H9 (cell line): Measurements from ENCODE around the gene DCAF4L1. TPM values are rescaled to one million over a fixed set of nuclear protein-coding genes. Genes with fewer than 3 reads are reported as not detected.

ENCODE experiments used
- DNase-seq: peaks from one replicate; pipeline ENCODE4 v3.0.0-alpha.2; 2017
- H2AFZ ChIP-seq: one replicate; pipeline ENCODE4 v1.6.1; 2013; ENCODE audit warnings: mild to moderate bottlenecking, low read length, control low read depth, moderate library complexity
- H2AK5ac ChIP-seq: 2 replicates; pipeline ENCODE4 v1.6.1; 2013; ENCODE audit warnings: low read length, control low read depth, mixed read lengths; ENCODE audit not compliant: insufficient read length
- H2BK120ac ChIP-seq: one replicate; pipeline ENCODE4 v1.6.1; 2013; ENCODE audit warnings: low read depth, mild to moderate bottlenecking, low read length, control low read depth, inconsistent platforms; ENCODE audit not compliant: poor library complexity, severe bottlenecking
- H2BK12ac ChIP-seq: 2 replicates; pipeline ENCODE4 v1.6.1; 2013; ENCODE audit warnings: low read length, control low read depth, mixed read lengths, low read depth; ENCODE audit not compliant: insufficient read length
- H2BK15ac ChIP-seq: 2 replicates; pipeline ENCODE4 v1.6.1; 2013; ENCODE audit warnings: low read depth, low read length, control low read depth
- H2BK20ac ChIP-seq: one replicate; pipeline ENCODE4 v1.6.1; 2013; ENCODE audit warnings: low read depth, mild to moderate bottlenecking, low read length, control low read depth, inconsistent platforms; ENCODE audit not compliant: poor library complexity, severe bottlenecking
- H2BK5ac ChIP-seq: 2 replicates; pipeline ENCODE4 v1.6.1; 2013; ENCODE audit warnings: low read length, control low read depth, mixed read lengths; ENCODE audit not compliant: insufficient read length
- H3K14ac ChIP-seq: 2 replicates; pipeline ENCODE4 v1.6.1; 2013; ENCODE audit warnings: low read length, control low read depth; ENCODE audit not compliant: insufficient read depth
- H3K18ac ChIP-seq: 2 replicates; pipeline ENCODE4 v1.6.1; 2013; ENCODE audit warnings: low read depth, mild to moderate bottlenecking, mixed read lengths, low read length, control low read depth; ENCODE audit not compliant: insufficient read length
- H3K23ac ChIP-seq: 2 replicates; pipeline ENCODE4 v1.6.1; 2013; ENCODE audit warnings: low read length, control low read depth, mixed read lengths, low read depth; ENCODE audit not compliant: insufficient read length
- H3K23me2 ChIP-seq: 2 replicates; pipeline ENCODE4 v1.6.1; 2013; ENCODE audit warnings: low read depth, mild to moderate bottlenecking, mixed read lengths, low read length, control low read depth; ENCODE audit not compliant: insufficient read length, poor library complexity, severe bottlenecking
- H3K27ac ChIP-seq: 2 replicates; pipeline ENCODE4 v1.5.1; 2013; ENCODE audit warnings: low read length, control low read depth, mixed read lengths, low read depth; ENCODE audit not compliant: insufficient read length
- H3K27me3 ChIP-seq: 2 replicates; pipeline ENCODE4 v1.6.1; 2013; ENCODE audit warnings: low read length, control low read depth, inconsistent platforms; ENCODE audit not compliant: insufficient read depth
- H3K4ac ChIP-seq: 2 replicates; pipeline ENCODE4 v1.6.1; 2013; ENCODE audit warnings: low read depth, mild to moderate bottlenecking, control low read depth, inconsistent platforms, low read length, moderate library complexity
- H3K4me1 ChIP-seq: 2 replicates; pipeline ENCODE4 v1.6.1; 2013; ENCODE audit warnings: low read length, control low read depth, inconsistent platforms; ENCODE audit not compliant: insufficient read depth
- H3K4me2 ChIP-seq: 2 replicates; pipeline ENCODE4 v1.6.1; 2013; ENCODE audit warnings: low read length, control low read depth, mixed read lengths; ENCODE audit not compliant: insufficient read length, insufficient read depth
- H3K56ac ChIP-seq: 2 replicates; pipeline ENCODE4 v1.6.1; 2013; ENCODE audit warnings: low read depth, mild to moderate bottlenecking, mixed read lengths, low read length, control low read depth; ENCODE audit not compliant: insufficient read length
- H3K79me1 ChIP-seq: 2 replicates; pipeline ENCODE4 v1.6.1; 2013; ENCODE audit warnings: low read depth, mild to moderate bottlenecking, moderate library complexity, low read length, control low read depth, inconsistent platforms; ENCODE audit not compliant: insufficient read depth, poor library complexity, severe bottlenecking
- H3K79me2 ChIP-seq: 2 replicates; pipeline ENCODE4 v1.6.1; 2013; ENCODE audit warnings: low read length, control low read depth, inconsistent platforms; ENCODE audit not compliant: insufficient read depth
- H3K9ac ChIP-seq: 2 replicates; pipeline ENCODE4 v1.6.1; 2013; ENCODE audit warnings: low read length, control low read depth, mixed read lengths; ENCODE audit not compliant: insufficient read length; ENCODE audit errors: extremely low read depth
- H3K9me3 ChIP-seq: one replicate; pipeline ENCODE4 v1.6.1; 2013; ENCODE audit warnings: low read depth, low read length, inconsistent platforms; ENCODE audit not compliant: control insufficient read depth
- H3T11ph ChIP-seq: one replicate; pipeline ENCODE4 v1.6.1; 2013; ENCODE audit warnings: mild to moderate bottlenecking, low read length, control low read depth, inconsistent platforms
- H4K20me1 ChIP-seq: one replicate; pipeline ENCODE4 v1.6.1; 2013; ENCODE audit not compliant: control insufficient read depth, insufficient read length, insufficient read depth
- H4K5ac ChIP-seq: 2 replicates; pipeline ENCODE4 v1.6.1; 2013; ENCODE audit warnings: low read depth, mild to moderate bottlenecking, mixed read lengths, low read length, control low read depth; ENCODE audit not compliant: insufficient read length
- H4K8ac ChIP-seq: replicated peaks from 2 replicates; pipeline ENCODE4 v1.6.1; 2013; ENCODE audit warnings: low read length, control low read depth, mixed read lengths, low read depth; ENCODE audit not compliant: insufficient read length
- H4K91ac ChIP-seq: 2 replicates; pipeline ENCODE4 v1.6.1; 2013; ENCODE audit warnings: low read depth, mild to moderate bottlenecking, moderate library complexity, mixed read lengths, low read length, control low read depth; ENCODE audit not compliant: insufficient read length
- H3K27ac Mint-ChIP-seq, 3 experiments: 2 replicates in 2 of 3; 3 replicates in 1 of 3; pipeline ENCODE4 v1.8.0; 2020 to 2021; ENCODE audit warnings: mixed read lengths in 3 of 3, mild to moderate bottlenecking in 1 of 3, moderate library complexity in 1 of 3
- H3K27me3 Mint-ChIP-seq: 2 replicates; pipeline ENCODE4 v1.8.0; 2021; ENCODE audit warnings: low read depth, mild to moderate bottlenecking, moderate library complexity, mixed read lengths
- H3K36me3 Mint-ChIP-seq, 3 experiments: 2 replicates in 2 of 3; 3 replicates in 1 of 3; pipeline ENCODE4 v1.8.0; 2020 to 2021; ENCODE audit warnings: low read depth in 3 of 3, mixed read lengths in 3 of 3; ENCODE audit not compliant: insufficient read depth in 1 of 3
- H3K4me1 Mint-ChIP-seq, 2 experiments: 2 replicates each; pipeline ENCODE4 v1.8.0; 2020; ENCODE audit warnings: mixed read lengths in 2 of 2
- H3K4me3 Mint-ChIP-seq, 2 experiments: 2 replicates in 1 of 2; 3 replicates in 1 of 2; pipeline ENCODE4 v1.8.0; 2020 to 2021; ENCODE audit warnings: mild to moderate bottlenecking in 2 of 2, mixed read lengths in 2 of 2, moderate library complexity in 1 of 2
- H3K9me3 Mint-ChIP-seq, 2 experiments: 2 replicates in 1 of 2; 3 replicates in 1 of 2; pipeline ENCODE4 v1.8.0; 2020; ENCODE audit warnings: mild to moderate bottlenecking in 2 of 2, mixed read lengths in 2 of 2, moderate library complexity in 1 of 2
- WGBS: extraction: QIAGEN DNeasy Blood & Tissue Kit; methylation state at CpG from one replicate; pipeline ENCODE4 v1.1.7; 2013; ENCODE audit warnings: missing lambda C conversion rate, low lambda C conversion rate, mixed read lengths; ENCODE audit not compliant: insufficient read length; ENCODE audit errors: extremely low coverage; 5-methylcytosine and 5-hydroxymethylcytosine counted together
- total RNA-seq: library from RNA; stranded (reverse); gene quantifications from 2 replicates; pipeline ENCODE4 v1.2.1, GENCODE V29; 2021
- TF ChIP-seq, protein P1 (sequence below): fragments of 200-600 bp; sonication (generic); conservative IDR thresholded peaks from 3 replicates; pipeline ENCODE4 v1.8.0; 2021; ENCODE audit warnings: antibody characterized with exemption, mild to moderate bottlenecking

DCAF4L1 gene
- total RNA-seq, 1 experiment from 2014 or later, result 0.07 TPM

DNA sequence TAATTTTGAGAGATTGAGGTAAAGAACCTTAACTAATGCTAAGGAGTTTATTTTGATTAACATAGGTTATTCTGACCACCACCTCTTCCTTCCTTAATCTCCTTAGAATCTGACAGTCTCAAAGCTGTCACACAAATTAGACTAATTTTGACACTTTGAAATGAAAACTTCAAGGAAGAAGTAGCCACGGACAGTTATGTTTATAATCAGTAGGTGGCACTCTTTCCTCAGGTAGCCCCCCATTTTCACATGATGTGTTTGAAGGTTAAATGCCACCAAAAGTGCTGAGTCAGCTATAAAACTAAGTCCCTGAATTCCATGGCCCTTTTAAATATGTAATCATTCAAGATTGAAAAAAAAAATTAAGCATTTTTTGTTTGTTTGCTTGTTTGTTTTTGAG lies 23.9 kb upstream of the DCAF4L1 start:
- H3K27me3 ChIP-seq, result no peaks in the 10 kb centered on the region
- no peak overlapping the region for H2BK5ac ChIP-seq
- H3T11ph ChIP-seq, result no peak overlapping the region
- Mint-ChIP-seq H3K4me1 (peaks cover 2 to 6% of the 10 kb centered on the region in 2 experiments; a peak in 3 of 4 replicates), H3K4me3 (no peak overlapping the region), H3K36me3 (peaks cover 9 to 26% (median 19%) of the 10 kb centered on the region in 3 experiments), H3K27ac (no peak overlapping the region), H3K27me3 (no peaks in the 10 kb centered on the region), H3K9me3 (no peaks in the 10 kb centered on the region)
- no peak overlapping the region for H2AFZ ChIP-seq
- H4K20me1 ChIP-seq, result no peaks in the 10 kb centered on the region
- H3K4me2 ChIP-seq, result no peak overlapping the region
- no peak overlapping the region for H4K5ac ChIP-seq
- H2BK120ac ChIP-seq, result no peak overlapping the region
- no peaks in the 10 kb centered on the region for H3K79me1 ChIP-seq
- H2BK12ac ChIP-seq, result no peak overlapping the region
- H3K9me3 ChIP-seq, result no peaks in the 10 kb centered on the region
- H4K8ac ChIP-seq, result no peak overlapping the region
- H3K14ac ChIP-seq, result no peak overlapping the region
- H2BK15ac ChIP-seq, result no peak overlapping the region
- WGBS, result no CpG with 5 or more reads among the region's 1 CpG
- no peak overlapping the region for H2AK5ac ChIP-seq
- no peak overlapping the region for H2BK20ac ChIP-seq
- H3K18ac ChIP-seq, result no peak overlapping the region
- no peaks in the 10 kb centered on the region for H3K4me1 ChIP-seq
- no peak for DNase-seq
- no peaks in the 10 kb centered on the region for H3K23me2 ChIP-seq
- H3K9ac ChIP-seq, result no peak overlapping the region
- H3K4ac ChIP-seq, result no peak overlapping the region
- no peak overlapping the region for H3K27ac ChIP-seq
- H3K23ac ChIP-seq, result no peak overlapping the region
- no peak overlapping the region for H4K91ac ChIP-seq
- H3K79me2 ChIP-seq, result no peaks in the 10 kb centered on the region
- TF ChIP-seq, protein P1, sequence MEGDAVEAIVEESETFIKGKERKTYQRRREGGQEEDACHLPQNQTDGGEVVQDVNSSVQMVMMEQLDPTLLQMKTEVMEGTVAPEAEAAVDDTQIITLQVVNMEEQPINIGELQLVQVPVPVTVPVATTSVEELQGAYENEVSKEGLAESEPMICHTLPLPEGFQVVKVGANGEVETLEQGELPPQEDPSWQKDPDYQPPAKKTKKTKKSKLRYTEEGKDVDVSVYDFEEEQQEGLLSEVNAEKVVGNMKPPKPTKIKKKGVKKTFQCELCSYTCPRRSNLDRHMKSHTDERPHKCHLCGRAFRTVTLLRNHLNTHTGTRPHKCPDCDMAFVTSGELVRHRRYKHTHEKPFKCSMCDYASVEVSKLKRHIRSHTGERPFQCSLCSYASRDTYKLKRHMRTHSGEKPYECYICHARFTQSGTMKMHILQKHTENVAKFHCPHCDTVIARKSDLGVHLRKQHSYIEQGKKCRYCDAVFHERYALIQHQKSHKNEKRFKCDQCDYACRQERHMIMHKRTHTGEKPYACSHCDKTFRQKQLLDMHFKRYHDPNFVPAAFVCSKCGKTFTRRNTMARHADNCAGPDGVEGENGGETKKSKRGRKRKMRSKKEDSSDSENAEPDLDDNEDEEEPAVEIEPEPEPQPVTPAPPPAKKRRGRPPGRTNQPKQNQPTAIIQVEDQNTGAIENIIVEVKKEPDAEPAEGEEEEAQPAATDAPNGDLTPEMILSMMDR, result peak; percentile 81
- no peak overlapping the region for H3K56ac ChIP-seq
